SK-N-MC (cell line): ENCODE results near the gene NRXN3.

Experiments
- DNase-seq: peaks from one replicate; pipeline ENCODE4 v3.0.0-alpha.2; 2011; ENCODE audit warnings: low read depth, low spot score
- H3K27ac ChIP-seq: fragments of 200-600 bp; sonication (generic); 2 replicates; pipeline ENCODE4 v1.5.1; 2016; ENCODE audit warnings: mixed run types
- H3K36me3 ChIP-seq: fragments of 200-600 bp; sonication (generic); 2 replicates; pipeline ENCODE4 v1.6.1; 2017; ENCODE audit warnings: antibody characterized with exemption, low read length, mixed read lengths; ENCODE audit not compliant: insufficient read depth
- H3K4me3 ChIP-seq: fragments of 200-600 bp; sonication (generic); 2 replicates; pipeline ENCODE4 v1.5.1; 2016
- H3K9ac ChIP-seq: fragments of 200-600 bp; sonication (generic); 2 replicates; pipeline ENCODE4 v1.8.0; 2017; ENCODE audit warnings: mixed run types, mixed read lengths; ENCODE audit not compliant: insufficient read length
- H3K9me3 ChIP-seq: fragments of 200-600 bp; sonication (generic); 2 replicates; pipeline ENCODE4 v1.6.1; 2017; ENCODE audit warnings: low read depth, mild to moderate bottlenecking, antibody characterized with exemption, low read length, moderate library complexity, mixed read lengths
- EZH2 ChIP-seq: fragments of 200-600 bp; sonication (generic); IDR thresholded peaks from one replicate; pipeline ENCODE4 v1.6.1; 2017; ENCODE audit warnings: antibody characterized with exemption
- FOXP2 ChIP-seq: optimal IDR thresholded peaks from 2 replicates; pipeline ENCODE3; 2011; ENCODE audit warnings: mild to moderate bottlenecking, moderate library complexity; ENCODE audit not compliant: insufficient read depth; ENCODE audit errors: extremely low read length, control extremely low read depth
- POLR2AphosphoS5 ChIP-seq: IDR thresholded peaks from 2 replicates; pipeline ENCODE4 v1.6.1; 2012; ENCODE audit warnings: mild to moderate bottlenecking, low read depth, low read length, borderline replicate concordance

Gene NRXN3

DNA sequence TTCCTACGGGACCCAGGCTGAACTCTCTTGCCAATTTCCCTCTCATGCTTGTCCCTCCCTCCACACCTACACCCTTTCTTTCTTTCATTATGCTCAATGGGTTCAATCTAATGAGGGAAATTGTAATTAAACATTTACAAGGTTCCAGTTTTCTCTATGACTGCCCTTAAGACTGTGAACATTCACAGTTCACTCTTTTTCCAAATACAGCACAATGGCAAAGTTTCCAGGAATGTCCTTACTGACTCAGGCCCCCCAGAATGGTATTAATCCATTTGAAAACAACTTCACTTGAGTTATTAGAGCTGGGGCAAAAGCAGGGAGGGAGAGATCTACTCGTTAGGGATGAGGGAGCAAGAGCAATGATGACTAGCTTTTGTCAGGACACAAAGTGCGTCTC lies 892.1 kb downstream of the NRXN3 start:
- no peak for TF ChIP-seq POLR2AphosphoS5
- no peak for TF ChIP-seq EZH2
- H3K4me3 ChIP-seq, result no peak overlapping the region
- H3K36me3 ChIP-seq, result no peaks in the 10 kb centered on the region
- no peak overlapping the region for H3K9ac ChIP-seq
- no peaks in the 10 kb centered on the region for H3K9me3 ChIP-seq
- no peak for DNase-seq
- H3K27ac ChIP-seq, result no peak overlapping the region

DNA sequence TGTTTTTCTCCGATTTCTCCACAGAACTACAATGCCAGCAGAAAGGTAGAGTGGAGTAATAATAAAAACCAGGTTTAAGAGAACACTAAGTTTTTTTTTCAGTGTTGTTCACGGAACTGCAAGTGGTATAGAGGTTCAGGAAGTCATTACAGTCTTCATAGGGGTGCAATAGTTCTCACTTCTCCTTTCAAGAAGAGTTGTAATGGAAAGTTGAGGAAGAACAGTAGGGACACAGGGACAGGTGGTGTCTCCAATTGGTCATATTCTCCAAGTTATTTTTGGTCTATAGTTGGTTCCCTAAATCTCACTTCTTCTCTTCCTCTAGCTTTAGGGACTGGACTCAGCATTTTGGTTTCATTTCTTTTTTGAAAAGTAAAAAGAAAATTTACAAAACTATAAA lies 894.0 kb downstream of the NRXN3 start:
- TF ChIP-seq POLR2AphosphoS5, result no peak

DNA sequence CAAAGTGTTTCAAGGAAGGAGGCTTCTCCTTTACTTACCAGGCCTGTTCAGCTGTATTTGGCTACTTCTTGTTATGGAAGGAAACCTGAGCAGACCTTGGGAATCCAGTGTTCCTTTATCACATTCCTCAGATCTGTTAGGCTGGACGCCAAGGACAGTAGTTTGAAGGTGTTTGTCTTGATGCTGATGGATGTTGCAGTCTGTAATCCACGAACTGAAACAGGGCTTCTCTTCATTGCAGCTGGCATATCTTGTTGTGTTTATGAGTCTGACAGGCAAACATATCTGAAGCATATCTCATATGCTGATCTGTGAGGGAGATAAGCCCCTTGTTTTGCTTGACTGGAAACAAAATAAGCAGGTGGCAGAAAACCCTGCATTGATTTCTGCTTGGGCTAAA lies 904.3 kb downstream of the NRXN3 start:
- H3K36me3 ChIP-seq, result no peaks in the 10 kb centered on the region
- H3K27ac ChIP-seq, result no peak overlapping the region
- no peak overlapping the region for H3K9ac ChIP-seq
- no peak for DNase-seq
- TF ChIP-seq POLR2AphosphoS5 (no peak), FOXP2 (no peak), EZH2 (no peak)
- no peaks in the 10 kb centered on the region for H3K9me3 ChIP-seq
- no peak overlapping the region for H3K4me3 ChIP-seq

More for the DNA sequence above, 894.0 kb downstream of the NRXN3 start:
- Histone ChIP-seq H3K36me3 (no peaks in the 10 kb centered on the region), H3K4me3 (no peak overlapping the region), H3K9ac (no peak overlapping the region), H3K9me3 (no peaks in the 10 kb centered on the region), H3K27ac (no peak overlapping the region)
- DNase-seq, result no peak

DNA sequence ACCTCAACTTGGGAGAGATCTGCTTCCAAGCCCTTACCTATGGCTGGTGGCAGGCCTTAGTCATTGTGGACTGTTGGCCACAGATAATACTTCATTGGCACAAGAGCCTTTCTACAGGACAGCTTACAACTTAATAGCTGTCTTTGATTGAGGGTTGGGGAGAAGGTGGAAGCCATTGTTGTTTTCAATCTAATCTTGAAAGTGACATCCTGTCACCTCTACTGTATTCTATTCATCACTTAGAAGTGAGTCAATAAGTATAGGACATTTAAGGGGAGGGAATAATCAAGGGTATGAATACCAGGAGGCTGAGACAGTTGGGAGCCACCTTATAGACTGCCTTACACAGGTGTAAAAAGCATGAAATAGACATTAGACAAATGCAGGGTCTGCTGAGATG lies 906.3 kb downstream of the NRXN3 start:
- no peak for DNase-seq
- TF ChIP-seq EZH2 (no peak), POLR2AphosphoS5 (no peak), FOXP2 (no peak)
- Histone ChIP-seq H3K4me3 (no peak overlapping the region), H3K36me3 (no peaks in the 10 kb centered on the region), H3K9ac (no peak overlapping the region), H3K9me3 (no peaks in the 10 kb centered on the region), H3K27ac (no peak overlapping the region)

DNA sequence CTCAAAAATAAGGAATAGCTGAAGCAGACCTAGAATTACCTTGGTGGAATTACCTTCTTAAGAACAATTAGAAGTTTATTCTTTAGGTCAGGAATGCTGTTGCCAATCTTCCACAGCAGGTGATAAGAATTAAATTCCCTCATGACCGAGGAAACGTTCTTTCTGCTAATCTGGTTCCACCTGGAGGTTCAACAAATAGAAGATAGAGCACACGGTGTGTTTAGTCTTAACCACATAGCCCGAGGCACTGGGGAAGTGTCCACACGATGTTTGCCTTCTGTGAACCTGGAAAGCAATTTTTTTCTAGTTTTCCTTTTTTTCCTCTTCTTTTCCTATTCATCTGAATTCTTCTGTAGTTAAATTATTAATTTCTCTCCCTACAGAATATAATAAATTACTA lies 906.9 kb downstream of the NRXN3 start:
- Histone ChIP-seq H3K9ac (no peak overlapping the region), H3K9me3 (no peaks in the 10 kb centered on the region), H3K36me3 (no peaks in the 10 kb centered on the region), H3K27ac (no peak overlapping the region), H3K4me3 (no peak overlapping the region)
- TF ChIP-seq EZH2 (no peak), POLR2AphosphoS5 (no peak), FOXP2 (no peak)
- no peak for DNase-seq

DNA sequence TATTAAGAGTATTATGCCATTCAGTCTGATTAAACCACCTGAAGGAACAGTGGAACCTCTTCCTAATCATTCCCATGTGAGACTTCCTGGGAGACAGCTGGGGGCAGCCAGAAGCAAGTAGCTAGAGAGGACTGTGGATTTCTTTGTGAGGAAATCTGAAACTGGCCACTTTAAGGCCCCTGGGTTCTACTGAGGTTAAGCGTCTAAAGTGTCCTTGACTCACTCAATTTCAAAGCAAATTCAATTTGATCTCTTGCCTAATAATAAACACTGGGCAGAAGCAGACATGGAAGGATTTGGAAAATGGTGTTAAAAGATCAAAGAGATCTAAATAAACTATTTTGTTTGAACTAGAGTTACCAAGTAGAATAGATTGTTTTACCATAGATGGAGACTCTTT lies 909.9 kb downstream of the NRXN3 start:
- no peaks in the 10 kb centered on the region for H3K36me3 ChIP-seq
- no peak for DNase-seq
- no peak overlapping the region for H3K9ac ChIP-seq
- no peak overlapping the region for H3K4me3 ChIP-seq
- no peak overlapping the region for H3K27ac ChIP-seq
- no peaks in the 10 kb centered on the region for H3K9me3 ChIP-seq
- TF ChIP-seq POLR2AphosphoS5 (no peak), FOXP2 (no peak), EZH2 (no peak)

DNA sequence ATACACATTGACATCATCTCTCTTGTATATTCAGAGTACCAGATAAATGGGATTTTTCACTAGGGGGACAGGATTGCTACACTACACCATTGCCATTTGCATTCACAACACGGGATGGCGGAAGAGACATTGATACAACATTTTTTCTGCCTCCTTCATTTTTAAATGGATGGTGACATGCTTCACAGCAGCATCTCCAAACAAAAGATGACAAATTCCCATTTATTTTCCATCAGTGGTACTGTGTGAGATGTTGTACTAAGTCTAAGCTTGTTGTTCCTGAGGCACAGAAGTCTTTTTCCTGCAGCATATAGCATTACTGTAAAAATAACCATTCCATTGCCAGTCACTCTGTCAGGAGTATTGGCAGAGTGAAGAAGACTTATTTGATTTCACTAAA lies 912.7 kb downstream of the NRXN3 start:
- H3K4me3 ChIP-seq, result no peak overlapping the region
- no peak overlapping the region for H3K9ac ChIP-seq
- TF ChIP-seq FOXP2, result no peak
- TF ChIP-seq POLR2AphosphoS5, result no peak
- TF ChIP-seq EZH2, result no peak
- no peak for DNase-seq
- H3K36me3 ChIP-seq, result no peaks in the 10 kb centered on the region
- no peak overlapping the region for H3K27ac ChIP-seq
- no peaks in the 10 kb centered on the region for H3K9me3 ChIP-seq

DNA sequence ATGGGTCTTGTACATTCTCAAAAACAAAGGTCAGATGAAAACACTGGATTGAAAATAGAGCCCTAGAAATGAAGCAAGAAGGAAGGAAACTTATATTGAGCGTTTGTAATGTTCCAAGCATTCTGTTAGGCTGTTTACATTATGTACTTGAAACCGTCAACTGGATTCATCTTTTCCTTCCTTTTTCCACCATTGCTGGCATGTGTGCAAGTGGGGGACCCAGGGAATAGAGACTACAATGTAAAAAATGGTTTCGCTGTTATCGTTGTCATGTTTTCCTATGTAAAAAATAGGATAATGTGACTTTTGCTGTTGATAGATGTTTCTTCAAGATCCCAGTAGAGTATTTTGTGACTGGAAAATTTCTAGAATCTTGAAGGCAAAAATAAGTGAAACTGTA lies 913.2 kb downstream of the NRXN3 start:
- Histone ChIP-seq H3K9me3 (no peaks in the 10 kb centered on the region), H3K36me3 (no peaks in the 10 kb centered on the region), H3K27ac (no peak overlapping the region), H3K9ac (no peak overlapping the region), H3K4me3 (no peak overlapping the region)
- no peak for DNase-seq
- no peak for TF ChIP-seq POLR2AphosphoS5
- TF ChIP-seq FOXP2, result no peak
- no peak for TF ChIP-seq EZH2

DNA sequence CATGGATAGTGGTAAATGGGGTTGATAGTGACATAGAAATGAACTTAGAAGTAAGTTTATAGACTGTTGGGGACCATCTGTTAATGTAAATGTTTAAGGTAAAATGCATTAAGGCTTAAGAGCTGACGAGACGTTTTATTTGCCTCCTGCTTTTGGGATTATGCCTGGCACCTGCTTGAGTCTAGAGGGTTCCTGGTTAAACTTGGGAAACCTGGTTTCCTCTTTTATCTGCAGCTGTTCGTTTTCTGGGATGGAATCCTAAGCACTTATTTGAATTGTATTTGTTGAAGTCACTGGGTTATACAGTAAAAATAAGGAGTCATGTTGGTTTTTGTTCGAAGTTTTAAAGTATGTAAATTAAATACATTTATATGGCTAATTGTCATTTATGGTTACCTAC lies 914.7 kb downstream of the NRXN3 start:
- no peak for DNase-seq
- TF ChIP-seq POLR2AphosphoS5 (no peak), EZH2 (no peak), FOXP2 (no peak)
- Histone ChIP-seq H3K4me3 (no peak overlapping the region), H3K36me3 (no peaks in the 10 kb centered on the region), H3K9me3 (no peaks in the 10 kb centered on the region), H3K9ac (no peak overlapping the region), H3K27ac (no peak overlapping the region)

DNA sequence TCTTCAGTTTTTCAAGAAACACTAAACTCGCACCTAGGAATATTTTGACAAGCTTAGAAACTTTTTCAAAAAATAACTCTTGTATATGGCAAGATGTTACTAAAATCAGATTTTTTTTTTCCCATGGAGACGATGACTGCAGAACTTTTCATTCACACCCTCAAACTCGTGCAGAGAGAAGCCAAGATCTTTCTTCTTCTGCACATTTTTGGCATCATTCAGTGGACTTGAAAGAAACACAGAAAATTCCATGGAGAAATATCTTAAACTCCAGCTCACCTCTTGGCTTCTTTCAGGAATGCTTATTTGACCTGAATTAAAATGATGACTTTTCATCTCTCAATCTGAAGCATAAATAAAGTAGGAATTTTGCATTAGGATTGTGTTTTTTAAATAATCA lies 919.4 kb downstream of the NRXN3 start:
- DNase-seq, result no peak
- Histone ChIP-seq H3K27ac (no peak overlapping the region), H3K4me3 (no peak overlapping the region), H3K9me3 (no peaks in the 10 kb centered on the region), H3K36me3 (no peaks in the 10 kb centered on the region), H3K9ac (no peak overlapping the region)
- TF ChIP-seq FOXP2 (no peak), POLR2AphosphoS5 (no peak), EZH2 (no peak)
